HCT116 (cell line): Measurements from ENCODE around the gene ARHGAP31. TPM values are rescaled to one million over a fixed set of nuclear protein-coding genes. Genes with fewer than 3 reads are reported as not detected.

Experiments
- ATAC-seq: fragments of 200-7000 bp; cut with Tn5 transposase; 2 replicates; pipeline ENCODE4 v1.9.1; 2020; ENCODE audit warnings: mild to moderate bottlenecking, moderate library complexity
- BruUV-seq: library from RNA; stranded (reverse); fragments of 400-500 nt; replicated peaks from 2 replicates; lab custom pipeline; 2021; lab: Mats Ljungman, UMichigan
- CTCF ChIA-PET: fragments of 300-600 bp; sonication (Branson Sonifier 250); formaldehyde crosslinking; loops from one replicate; lab custom pipeline; 2021; ENCODE audit warnings: antibody characterized with exemption; lab: Charles Lee
- POLR2A ChIA-PET: fragments of 300-600, 350-600 bp; sonication (Branson Sonifier 250); formaldehyde crosslinking; loops from one replicate; lab custom pipeline; 2021; ENCODE audit warnings: antibody characterized with exemption; lab: Charles Lee
- RAD21 ChIA-PET, 2 experiments: fragments of 300-600 bp; sonication (Branson Sonifier 250); formaldehyde crosslinking; loops; one replicate each; lab custom pipeline; 2023; ENCODE audit warnings: low total read pairs in 2 of 2; ENCODE audit not compliant: uncharacterized antibody in 2 of 2, unreplicated experiment in 2 of 2, low non-redundant PET in 1 of 2; lab: Charles Lee
- DNase-seq: peaks from one replicate; pipeline ENCODE4 v3.0.0-alpha.2; 2010; ENCODE audit warnings: low read depth, low spot score
- H2AFZ ChIP-seq: fragments of 200-600 bp; shearing (Covaris generic), sonication (generic); 2 replicates; pipeline ENCODE4 v1.6.1; 2017; ENCODE audit warnings: low read depth, mixed run types, mixed read lengths, antibody characterized with exemption, low read length; ENCODE audit not compliant: poor library complexity, severe bottlenecking
- H3K27ac ChIP-seq: 2 replicates; pipeline ENCODE4 v1.5.1; 2012; ENCODE audit warnings: low read depth, low read length
- H3K27me3 ChIP-seq: fragments of 200-600 bp; sonication (generic); 2 replicates; pipeline ENCODE4 v1.6.1; 2016; ENCODE audit warnings: mixed run types, low read length, mixed read lengths; ENCODE audit not compliant: insufficient read depth
- H3K36me3 ChIP-seq, 2 experiments: fragments of 200-500 bp in 1 of 2; fragments of 200-600 bp in 1 of 2; sonication (Bioruptor generic) in 1 of 2; sonication (generic) in 1 of 2; 2 replicates each; pipeline versions ENCODE4 v1.5.1 to v1.6.1; 2014 to 2016; ENCODE audit warnings: low read length in 2 of 2, inconsistent platforms in 1 of 2, mixed read lengths in 1 of 2, mixed run types in 1 of 2; ENCODE audit not compliant: insufficient read depth in 2 of 2, control insufficient read depth in 1 of 2
- H3K4me1 ChIP-seq, 2 experiments: fragments of 200-600 bp in 1 of 2; sonication (generic) in 1 of 2; 2 replicates each; pipeline versions ENCODE4 v1.5.1 to v1.6.1; 2012 to 2017; ENCODE audit warnings: low read length in 2 of 2, inconsistent platforms in 1 of 2, mild to moderate bottlenecking in 1 of 2, mixed read lengths in 1 of 2, mixed run types in 1 of 2, moderate library complexity in 1 of 2; ENCODE audit not compliant: insufficient read depth in 2 of 2, control insufficient read depth in 1 of 2
- H3K4me2 ChIP-seq: fragments of 200-600 bp; sonication (generic); 2 replicates; pipeline ENCODE4 v1.6.1; 2017; ENCODE audit warnings: mixed run types, low read length, mixed read lengths
- H3K4me3 ChIP-seq, 2 experiments: fragments of 200-600 bp in 1 of 2; sonication (generic) in 1 of 2; replicated peaks in 1 of 2; 2 replicates each; pipeline ENCODE4 v1.5.1; 2011 to 2016; ENCODE audit warnings: low read length in 2 of 2, control low read depth in 1 of 2, low read depth in 1 of 2, mild to moderate bottlenecking in 1 of 2, mixed read lengths in 1 of 2, mixed run types in 1 of 2
- H3K79me2 ChIP-seq: fragments of 200-600 bp; sonication (generic); 2 replicates; pipeline ENCODE4 v1.6.1; 2017; ENCODE audit warnings: mild to moderate bottlenecking, mixed run types, low read length, moderate library complexity, mixed read lengths; ENCODE audit not compliant: insufficient read depth
- H3K9ac ChIP-seq: fragments of 200-600 bp; sonication (generic); 2 replicates; pipeline ENCODE4 v1.6.1; 2016; ENCODE audit warnings: low read length, mixed read lengths
- H3K9me2 ChIP-seq: fragments of 200-600 bp; sonication (generic), shearing (Covaris generic); 2 replicates; pipeline ENCODE4 v1.6.1; 2017; ENCODE audit warnings: mixed run types, mild to moderate bottlenecking, moderate library complexity; ENCODE audit not compliant: insufficient read depth
- H3K9me3 ChIP-seq, 2 experiments: fragments of 200-500 bp in 1 of 2; fragments of 200-600 bp in 1 of 2; sonication (Bioruptor generic) in 1 of 2; sonication (generic) in 1 of 2; 2 replicates each; pipeline ENCODE4 v1.6.1; 2014 to 2017; ENCODE audit warnings: low read length in 2 of 2, mixed read lengths in 2 of 2, inconsistent platforms in 1 of 2, low read depth in 1 of 2, mild to moderate bottlenecking in 1 of 2, mixed run types in 1 of 2, moderate library complexity in 1 of 2; ENCODE audit not compliant: control insufficient read depth in 1 of 2, insufficient read depth in 1 of 2
- H4K20me1 ChIP-seq: fragments of 200-600 bp; sonication (generic), shearing (Covaris generic); 2 replicates; pipeline ENCODE4 v1.6.1; 2017; ENCODE audit warnings: mixed run types, mild to moderate bottlenecking, moderate library complexity; ENCODE audit not compliant: insufficient read depth
- CBX3 ChIP-seq: IDR thresholded peaks from 2 replicates; pipeline ENCODE4 v1.6.1; 2012; ENCODE audit warnings: low read depth
- CEBPB ChIP-seq: IDR thresholded peaks from 2 replicates; pipeline ENCODE4 v1.6.1; 2012; ENCODE audit warnings: low read depth
- CTCF ChIP-seq, 3 experiments: fragments of 200-600 bp in 1 of 3; sonication (generic) in 1 of 3; IDR thresholded peaks in 2 of 3; conservative IDR thresholded peaks in 1 of 3; 2 replicates each; pipeline ENCODE4 v1.5.1; 2012 to 2017; ENCODE audit warnings: low read depth in 2 of 3, low read length in 2 of 3, antibody characterized with exemption in 1 of 3, borderline replicate concordance in 1 of 3, control low read depth in 1 of 3, mild to moderate bottlenecking in 1 of 3, mixed read lengths in 1 of 3, mixed run types in 1 of 3, moderate library complexity in 1 of 3; ENCODE audit not compliant: insufficient read depth in 1 of 3
- EGR1 ChIP-seq: IDR thresholded peaks from 2 replicates; pipeline ENCODE4 v1.6.1; 2012; ENCODE audit warnings: low read depth
- EZH2 ChIP-seq: fragments of 200-600 bp; sonication (generic); IDR thresholded peaks from 2 replicates; pipeline ENCODE4 v1.6.1; 2017; ENCODE audit warnings: antibody characterized with exemption, mixed run types
- EZH2phosphoT487 ChIP-seq: fragments of 200-600 bp; IDR thresholded peaks from 2 replicates; pipeline ENCODE4 v1.6.1; 2018; ENCODE audit warnings: antibody characterized with exemption, borderline replicate concordance
- FOSL1 ChIP-seq: IDR thresholded peaks from 2 replicates; pipeline ENCODE4 v1.6.1; 2012; ENCODE audit warnings: low read depth
- MAX ChIP-seq: IDR thresholded peaks from 2 replicates; pipeline ENCODE4 v1.6.1; 2012
- POLR2A ChIP-seq: IDR thresholded peaks from 2 replicates; pipeline ENCODE4 v1.7.0; 2011; ENCODE audit warnings: borderline replicate concordance; ENCODE audit not compliant: insufficient read depth, insufficient read length; ENCODE audit errors: extremely low read depth
- POLR2AphosphoS5 ChIP-seq: IDR thresholded peaks from 2 replicates; pipeline ENCODE4 v1.6.1; 2011; ENCODE audit warnings: mild to moderate bottlenecking, low read depth, low read length, moderate library complexity
- RAD21 ChIP-seq: IDR thresholded peaks from 2 replicates; pipeline ENCODE4 v1.6.1; 2012; ENCODE audit warnings: low read depth, mild to moderate bottlenecking
- REST ChIP-seq: IDR thresholded peaks from 2 replicates; pipeline ENCODE4 v1.6.1; 2012; ENCODE audit warnings: low read depth
- SIN3A ChIP-seq: IDR thresholded peaks from 2 replicates; pipeline ENCODE4 v1.6.1; 2012; ENCODE audit warnings: low read depth
- TCF7L2 ChIP-seq: IDR thresholded peaks from 2 replicates; pipeline ENCODE4 v1.7.0; 2011; ENCODE audit warnings: borderline replicate concordance, inconsistent platforms; ENCODE audit not compliant: insufficient read depth, insufficient read length; ENCODE audit errors: extremely low read depth
- ZBTB33 ChIP-seq: IDR thresholded peaks from 2 replicates; pipeline ENCODE4 v1.6.1; 2011; ENCODE audit warnings: mild to moderate bottlenecking, low read length, moderate library complexity; ENCODE audit not compliant: insufficient replicate concordance; ENCODE audit errors: extremely low read depth
- ZNF274 ChIP-seq: fragments of 200-500 bp; sonication (Bioruptor generic); IDR thresholded peaks from 2 replicates; pipeline ENCODE4 v1.6.1; 2014; ENCODE audit warnings: mild to moderate bottlenecking, low read depth, low read length, inconsistent platforms
- intact Hi-C: fragments of 100-400 bp; cut with micrococcal nuclease; formaldehyde crosslinking; loops from 2 replicates; pipeline ENCODE4 v1.10.0; 2022
- total RNA-seq: library from RNA; stranded (reverse); gene quantifications from one replicate; pipeline ENCODE4 v1.2.1, GENCODE V29; 2021; ENCODE audit not compliant: unreplicated experiment

ARHGAP31 gene
- total RNA-seq, 1 experiment from 2014 or later: 0.93 TPM

GRCh38 chr3:119279584-119280243 lies 14.5 kb upstream of the ARHGAP31 start:
- peaks cover 0 to 3% of the 10 kb centered on the region in 2 experiments; a peak in 1 of 4 replicates for H3K9me3 ChIP-seq
- intact Hi-C loops: no loop called here
- DNase-seq (no peak), ATAC-seq (no peak)
- H3K9me2 ChIP-seq: no peaks in the 10 kb centered on the region
- H3K4me1 ChIP-seq: no peaks in the 10 kb centered on the region
- H3K4me3 ChIP-seq: no peak overlapping the region
- RAD21 ChIA-PET: no interaction called here
- H3K27ac ChIP-seq: no peak overlapping the region
- CTCF ChIA-PET: no interaction called here
- no peaks in the 10 kb centered on the region for H4K20me1 ChIP-seq
- BruUV-seq: no TSS peak
- H3K79me2 ChIP-seq: no peaks in the 10 kb centered on the region
- no peaks in the 10 kb centered on the region for H3K36me3 ChIP-seq
- TF ChIP-seq POLR2AphosphoS5: no peak
- TF ChIP-seq CBX3: no peak
- no peak for TF ChIP-seq EZH2phosphoT487
- TF ChIP-seq RAD21: no peak
- TF ChIP-seq ZNF274: no peak
- TF ChIP-seq ZBTB33: no peak
- no peak for TF ChIP-seq REST
- no peak for TF ChIP-seq SIN3A
- no peak for TF ChIP-seq CEBPB
- TF ChIP-seq EGR1: no peak
- no peak for TF ChIP-seq TCF7L2
- no peak for TF ChIP-seq CTCF (IDR thresholded peaks at IDR 0.05 in 2 of 3, conservative IDR thresholded peaks at IDR 0.05 in 1 of 3; ENCODE audit: borderline replicate concordance in 1 of 3, insufficient read depth in 1 of 3, low read depth in 2 of 3, low read length in 2 of 3)
- TF ChIP-seq FOSL1: no peak
- no peak for TF ChIP-seq EZH2
- no peak for TF ChIP-seq MAX
- TF ChIP-seq POLR2A: no peak
- POLR2A ChIA-PET: no interaction called here
- no peak overlapping the region for H3K9ac ChIP-seq
- no peak overlapping the region for H2AFZ ChIP-seq
- no peak overlapping the region for H3K4me2 ChIP-seq
- H3K27me3 ChIP-seq: no peaks in the 10 kb centered on the region
